DMS 273 treated with DMSO at 0.1 percent for 48 hours (cell line): ENCODE data around the gene OR6C4.
"Not testable (repeated sequence)": the region's sequence is repeated elsewhere in the genome, so short reads cannot be mapped to it uniquely, and the experiment has no call there.

ENCODE experiments used
- DNase-seq: peaks from one replicate; lab custom pipeline; 2025; lab: John Stamatoyannopoulos, UW

OR6C4 gene

DNA sequence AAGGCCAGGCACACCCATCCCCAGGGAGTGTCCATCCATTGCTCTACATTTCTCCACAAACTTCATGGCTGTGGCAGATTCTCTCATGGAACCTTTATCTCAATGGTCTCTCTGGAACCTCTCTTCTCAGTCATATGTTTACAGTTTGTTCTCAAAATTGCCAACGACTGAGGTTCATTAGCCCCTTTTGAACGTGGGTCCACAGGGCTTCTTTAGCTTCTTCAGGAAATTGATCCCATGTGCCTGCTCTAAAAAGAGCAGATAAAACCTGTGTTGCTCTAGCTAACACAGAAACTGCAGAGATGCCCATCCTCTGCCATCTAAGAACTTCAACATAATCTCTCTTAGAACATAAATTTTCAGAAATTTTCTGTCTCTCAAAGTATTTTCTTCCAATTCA, at the start of gene OR6C4:
TSS of gene OR6C4 (plus strand) at position 301 of the 400 bp plus-strand sequence. CDS start 1,625 bp downstream, outside the sequence.
- DNase-seq: no peak

DNA sequence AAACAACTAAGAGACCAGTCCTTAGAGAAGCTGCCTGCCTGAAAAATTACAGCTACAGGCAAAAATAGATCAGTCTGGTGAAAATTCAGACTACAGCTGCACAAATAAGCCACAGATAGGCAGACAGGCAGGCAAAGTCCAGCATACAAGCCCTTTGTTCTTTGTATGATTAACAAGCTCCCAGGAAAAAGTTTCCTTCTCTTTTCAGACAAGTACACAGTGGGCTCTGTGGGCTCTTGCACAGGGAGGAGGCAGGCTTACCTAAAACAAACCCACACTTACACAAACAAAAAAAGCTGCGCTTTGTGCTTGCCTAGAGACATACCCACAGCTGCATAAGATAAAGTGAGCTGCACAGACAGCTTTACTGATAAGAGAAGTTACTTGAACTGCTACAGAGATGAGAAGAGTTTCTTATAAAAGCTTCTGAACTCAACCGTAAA, 49.6 kb upstream of the OR6C4 start:
- DNase-seq: no peak

DNA sequence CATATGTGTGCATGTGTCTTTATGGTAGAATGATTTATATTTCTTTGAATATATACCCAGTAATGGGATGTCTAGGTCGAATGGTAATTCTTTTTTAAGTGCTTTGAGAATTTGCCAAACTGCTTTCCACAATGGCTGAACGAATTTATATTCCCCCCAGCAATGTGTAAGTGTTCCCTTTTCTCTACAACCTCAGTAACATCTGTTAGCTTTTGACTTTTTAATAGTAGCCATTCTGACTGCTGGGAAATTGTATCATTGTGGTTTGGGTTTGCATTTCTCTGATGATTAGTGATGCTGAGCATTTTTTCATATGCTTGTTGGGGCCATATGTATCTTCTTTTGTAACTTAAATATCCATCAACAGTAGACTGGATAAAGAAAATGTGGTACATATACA, 47.8 kb upstream of the OR6C4 start:
- DNase-seq: no peak

DNA sequence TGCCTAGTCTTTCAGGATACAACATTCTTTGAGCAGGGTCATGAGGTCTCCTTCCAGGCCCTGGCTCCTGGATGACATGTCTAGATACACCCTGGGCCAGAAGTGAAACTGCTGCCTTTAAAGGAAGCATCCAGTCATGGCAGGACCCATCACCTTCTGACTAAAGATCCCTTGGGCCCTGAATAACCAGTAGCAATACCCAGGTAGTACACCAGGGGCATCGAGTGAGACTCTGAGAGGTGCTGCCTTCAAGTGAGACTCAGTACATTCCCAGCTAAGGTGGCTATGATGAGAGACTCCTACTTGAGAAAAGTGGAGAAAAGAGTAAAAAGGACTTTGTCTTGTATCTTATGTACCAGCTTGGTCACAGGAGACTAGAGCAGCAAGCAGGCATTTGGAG, 33.7 kb upstream of the OR6C4 start:
- DNase-seq: no peak

DNA sequence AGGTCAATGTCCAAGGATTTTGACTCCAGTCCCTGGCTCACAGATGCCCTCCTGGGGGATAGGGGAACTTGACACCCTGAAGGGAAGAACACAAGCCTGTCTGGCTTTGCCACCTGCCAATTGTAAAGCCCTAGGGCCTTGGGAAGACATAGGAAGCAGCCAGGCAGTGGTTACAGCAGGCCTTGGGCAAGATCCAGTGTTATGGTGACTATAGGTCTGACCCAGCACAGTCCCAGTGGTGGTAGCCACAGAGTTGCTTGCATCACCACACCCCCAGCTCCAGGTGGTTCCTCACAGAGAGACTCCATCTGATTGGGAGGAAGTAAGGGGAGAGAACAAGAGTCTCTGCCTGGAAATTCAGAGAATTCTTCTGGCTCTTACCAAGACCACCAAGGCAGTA, 33.0 kb upstream of the OR6C4 start:
- DNase-seq: no peak

DNA sequence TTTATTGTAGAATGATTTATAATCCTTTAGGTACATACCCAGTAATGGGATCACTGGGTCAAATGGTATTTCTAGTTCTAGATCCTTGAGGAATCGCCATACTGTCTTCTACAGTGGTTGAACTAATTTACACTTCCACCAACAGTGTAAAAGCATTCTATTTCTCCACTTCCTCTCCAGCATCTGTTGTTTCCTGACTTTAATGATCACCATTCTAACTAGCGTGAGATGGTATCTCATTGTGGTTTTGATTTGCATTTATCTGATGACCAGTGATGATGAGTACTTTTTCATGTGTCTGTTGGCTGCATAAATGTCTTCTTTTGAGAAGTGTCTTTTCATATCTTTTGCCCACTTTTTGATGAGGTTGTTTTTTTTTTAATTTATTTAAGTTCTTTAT, 1.2 kb upstream of the OR6C4 start:
- DNase-seq: not testable (repeated sequence)

DNA sequence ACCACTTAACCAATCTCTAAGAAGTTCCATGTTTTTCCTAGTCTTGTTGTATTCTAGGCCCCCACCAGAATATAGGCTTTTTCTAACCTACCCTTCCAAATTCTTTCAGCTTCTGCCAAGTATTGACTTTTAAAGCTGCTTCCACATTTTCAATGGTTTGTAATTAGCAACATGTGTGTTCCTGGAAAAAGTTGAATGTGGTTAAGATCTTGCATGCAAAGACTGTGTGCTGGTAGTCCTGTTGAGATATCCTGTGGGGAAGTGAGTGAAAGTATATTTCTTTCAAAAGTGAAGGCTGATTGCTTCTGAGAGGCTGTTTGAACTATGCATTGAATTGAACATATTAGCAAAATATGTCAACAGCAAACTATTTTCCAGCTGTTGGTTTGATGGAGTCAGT, 646 bp upstream of the OR6C4 start:
- no peak for DNase-seq

DNA sequence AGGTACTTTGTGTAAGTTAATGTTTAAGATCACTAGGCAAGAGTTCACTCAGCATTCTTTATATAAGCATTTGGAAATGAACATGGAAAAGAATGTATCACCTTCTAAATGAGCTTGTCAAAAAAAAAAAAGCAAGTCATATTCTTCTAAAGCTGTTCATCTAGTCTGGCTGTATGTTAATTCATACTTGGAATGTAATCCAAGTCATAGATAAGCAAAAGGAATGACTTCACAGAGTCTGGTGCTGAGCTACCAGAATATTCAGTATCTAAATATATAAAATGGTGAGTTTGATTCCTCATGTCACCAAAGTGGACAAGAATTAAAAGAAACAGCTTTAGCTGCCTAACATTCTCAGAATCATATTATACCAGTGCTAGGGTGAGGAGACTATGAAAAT, 4.9 kb downstream of the OR6C4 start:
- no peak for DNase-seq

DNA sequence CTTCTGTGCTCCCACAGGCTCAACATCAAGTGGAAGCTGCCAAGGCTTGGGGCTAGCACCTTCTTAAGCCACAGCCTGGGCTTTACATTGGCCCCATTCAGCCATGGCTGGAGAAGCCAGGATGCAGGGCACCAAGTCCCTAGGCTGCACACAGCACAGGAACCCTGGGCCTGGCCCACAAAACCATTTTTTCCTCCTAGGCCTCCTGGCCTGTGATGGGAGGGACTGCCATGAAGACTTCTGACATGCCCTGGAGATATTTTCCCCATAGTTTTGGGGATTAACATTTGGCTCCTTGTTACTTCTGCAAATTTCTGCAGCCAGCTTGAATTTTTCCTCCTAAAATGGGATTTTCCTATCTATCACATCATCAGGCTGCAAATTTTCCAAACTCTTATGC, 20.7 kb downstream of the OR6C4 start:
- DNase-seq: not testable (repeated sequence)

DNA sequence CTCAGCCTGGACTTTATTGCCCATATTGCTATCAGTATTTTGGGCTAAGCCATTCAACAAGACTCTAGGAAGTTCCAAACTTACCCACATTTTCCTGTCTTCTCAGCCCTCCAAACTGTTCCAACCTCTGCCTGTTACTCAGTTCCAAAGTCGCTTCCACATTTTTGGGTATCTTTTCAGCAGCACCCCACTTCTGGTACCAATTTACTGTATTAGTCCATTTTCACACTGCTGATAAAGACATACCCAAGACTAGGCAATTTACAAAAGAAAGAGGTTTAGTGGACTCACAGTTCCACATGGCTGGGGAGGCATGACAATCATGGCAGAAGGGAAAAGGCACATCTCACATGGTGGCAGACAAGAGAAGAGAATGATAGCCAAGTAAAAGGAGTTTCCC, 21.3 kb downstream of the OR6C4 start:
- DNase-seq: not testable (repeated sequence)

DNA sequence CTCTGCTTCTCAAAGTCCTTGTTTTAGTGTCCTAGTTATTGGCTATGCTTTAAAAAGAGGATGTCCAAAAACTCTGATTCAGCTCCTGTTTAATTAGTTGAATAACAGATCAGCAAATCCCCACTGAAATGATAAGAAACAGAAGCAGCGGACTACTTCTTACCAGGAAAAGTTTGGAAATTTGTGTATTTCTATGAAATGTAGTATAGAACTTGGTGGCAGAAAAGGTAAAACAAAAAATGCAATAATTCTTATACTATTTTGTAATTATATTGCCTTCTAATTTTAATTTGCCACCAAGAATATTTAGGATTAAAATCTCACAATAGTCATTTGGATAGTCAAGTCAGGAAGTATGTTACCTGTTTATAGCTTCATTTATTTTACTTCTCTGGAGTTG, 22.8 kb downstream of the OR6C4 start, which contains the start of gene OR2AP1:
TSS of gene OR2AP1 (plus strand) at position 301 of the 400 bp plus-strand sequence. CDS start 1,947 bp downstream, outside the sequence.
- no peak for DNase-seq

DNA sequence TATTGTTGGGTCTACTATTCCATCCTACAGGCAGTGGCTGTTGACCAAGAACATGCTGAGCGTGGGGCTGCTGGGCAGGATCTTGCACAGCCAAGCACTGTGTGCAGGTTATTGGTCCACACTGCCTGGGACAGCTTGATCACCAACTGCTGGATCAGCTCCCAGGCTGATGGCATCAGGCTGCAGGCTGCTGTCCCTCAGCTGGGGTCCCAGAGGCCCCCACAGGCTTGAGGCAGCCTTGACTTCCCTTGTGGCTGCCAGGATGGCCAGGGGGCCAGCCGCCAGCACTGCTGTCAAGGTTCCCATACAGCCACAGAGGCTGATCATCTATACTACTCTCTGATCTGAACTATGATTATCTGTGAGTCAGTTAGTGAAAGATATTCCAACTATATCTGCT, 32.7 kb downstream of the OR6C4 start:
- DNase-seq: no peak

DNA sequence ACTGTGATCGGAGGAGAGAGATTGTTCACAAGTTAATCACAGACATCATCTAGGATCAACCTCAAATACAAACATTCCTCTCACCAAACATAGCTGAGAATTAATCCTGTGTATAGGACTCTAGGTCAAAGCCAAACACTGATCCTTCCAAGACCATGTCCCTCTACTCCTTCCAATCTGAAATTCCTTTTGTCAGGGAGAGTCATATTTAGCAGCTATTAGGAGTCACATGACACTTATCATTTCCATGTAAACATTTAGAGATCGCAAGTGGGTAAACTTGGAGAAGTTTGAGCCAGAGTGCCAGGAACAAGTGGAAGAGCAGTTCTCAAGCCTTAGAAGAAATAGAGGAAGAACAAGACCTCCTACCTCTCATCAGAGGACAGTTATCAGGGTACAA, 36.4 kb downstream of the OR6C4 start:
- no peak for DNase-seq

DNA sequence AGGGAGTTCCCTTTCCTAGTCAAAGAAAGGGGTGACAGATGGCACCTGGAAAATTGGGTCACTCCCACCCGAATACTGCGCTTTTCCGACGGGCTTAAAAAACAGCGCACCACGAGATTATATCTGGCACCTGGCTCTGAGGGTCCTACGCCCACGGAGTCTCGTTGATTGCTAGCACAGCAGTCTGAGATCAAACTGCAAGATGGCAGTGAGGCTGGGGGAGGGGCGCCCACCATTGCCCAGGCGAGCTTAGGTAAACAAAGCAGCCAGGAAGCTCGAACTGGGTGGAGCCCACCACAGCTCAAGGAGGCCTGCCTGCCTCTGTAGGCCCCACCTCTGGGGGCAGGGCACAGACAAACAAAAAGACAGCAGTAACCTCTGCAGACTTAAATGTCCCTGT, 40.8 kb downstream of the OR6C4 start:
- not testable (repeated sequence) for DNase-seq
